MCF 10A (cell line): ENCODE data around the gene MICALL2. TPM values are rescaled to one million over a fixed set of nuclear protein-coding genes. Genes with fewer than 3 reads are reported as not detected.

Experiments
- BruUV-seq: library from RNA; stranded (reverse); fragments of 400-500 nt; replicated peaks from 2 replicates; lab custom pipeline; 2021; lab: Mats Ljungman, UMichigan
- CTCF ChIA-PET: fragments of 300-600 bp; sonication (Branson Sonifier 250); formaldehyde crosslinking; extraction: SDS; loops from one replicate; lab custom pipeline; 2021; ENCODE audit warnings: antibody characterized with exemption, inconsistent platforms; lab: Yijun Ruan, JAX
- POLR2A ChIA-PET: fragments of 300-600, 350-650 bp; sonication (Branson Sonifier 250); formaldehyde crosslinking; extraction: SDS; loops from one replicate; lab custom pipeline; 2020; ENCODE audit warnings: antibody characterized with exemption, inconsistent platforms; lab: Yijun Ruan, JAX
- DNase-seq: peaks from one replicate; pipeline ENCODE4 v3.0.0-alpha.2; 2018; ENCODE audit not compliant: unreplicated experiment
- H3K27ac Mint-ChIP-seq: one replicate; pipeline ENCODE4 v1.8.0; 2022; ENCODE audit warnings: mild to moderate bottlenecking, low read depth, mixed read lengths; ENCODE audit not compliant: unreplicated experiment
- H3K27me3 Mint-ChIP-seq: one replicate; pipeline ENCODE4 v1.8.0; 2022; ENCODE audit warnings: mixed read lengths; ENCODE audit not compliant: insufficient read depth, unreplicated experiment
- H3K36me3 Mint-ChIP-seq: one replicate; pipeline ENCODE4 v1.8.0; 2022; ENCODE audit warnings: mild to moderate bottlenecking, moderate library complexity, mixed read lengths; ENCODE audit not compliant: insufficient read depth, unreplicated experiment
- H3K4me1 Mint-ChIP-seq: one replicate; pipeline ENCODE4 v1.8.0; 2022; ENCODE audit warnings: mixed read lengths; ENCODE audit not compliant: insufficient read depth, unreplicated experiment
- H3K4me3 Mint-ChIP-seq: one replicate; pipeline ENCODE4 v1.8.0; 2022; ENCODE audit warnings: mild to moderate bottlenecking, moderate library complexity, mixed read lengths; ENCODE audit not compliant: unreplicated experiment
- H3K9me3 Mint-ChIP-seq: one replicate; pipeline ENCODE4 v1.8.0; 2022; ENCODE audit warnings: mixed read lengths; ENCODE audit not compliant: unreplicated experiment
- CTCF ChIP-seq: fragments of 200-600 bp; IDR thresholded peaks from one replicate; pipeline ENCODE4 v1.8.0; 2022; ENCODE audit warnings: antibody characterized with exemption, mild to moderate bottlenecking; ENCODE audit not compliant: unreplicated experiment
- intact Hi-C: fragments of 100-400 bp; cut with micrococcal nuclease; formaldehyde crosslinking; loops from 2 replicates; pipeline ENCODE4 v1.14.1; 2022
- total RNA-seq: library from RNA; stranded (reverse); gene quantifications from 2 replicates; pipeline ENCODE4 v1.2.3, GENCODE V29; 2022

MICALL2 gene
- total RNA-seq, 1 experiment from 2014 or later = 15.8 TPM

GRCh38 chr7:1408466-1408865 is 50.8 kb downstream of the MICALL2 start:
- Mint-ChIP-seq H3K27me3 (peaks cover 24% of the 10 kb centered on the region), H3K36me3 (no peaks in the 10 kb centered on the region), H3K4me1 (no peaks in the 10 kb centered on the region), H3K27ac (no peak overlapping the region), H3K9me3 (no peaks in the 10 kb centered on the region), H3K4me3 (no peak overlapping the region)
- BruUV-seq = no TSS peak
- TF ChIP-seq CTCF = no peak
- intact Hi-C loops = no loop called here
- CTCF ChIA-PET = interaction anchor here (0.6 to 1.0 kb wide), 3 partner anchors 215 to 364 kb away, joined by 3 to 4 read pairs (median 4); partner anchors contain the start of gene GPR146
- POLR2A ChIA-PET = no interaction called here
- DNase-seq = no peak

- Mint-ChIP-seq H3K4me1 (no peaks in the 10 kb centered on the region), H3K9me3 (no peaks in the 10 kb centered on the region), H3K27me3 (peaks cover 29% of the 10 kb centered on the region), H3K36me3 (no peaks in the 10 kb centered on the region), H3K27ac (no peak overlapping the region), H3K4me3 (no peak overlapping the region)
- no peak for TF ChIP-seq CTCF
- BruUV-seq = no TSS peak
- no peak for DNase-seq
- POLR2A ChIA-PET = no interaction called here
- CTCF ChIA-PET = interaction anchor here (0.6 to 1.0 kb wide), 4 partner anchors 145 to 364 kb away, joined by 3 to 4 read pairs (median 4); partner anchors contain the start of gene GPR146
- intact Hi-C loops = no loop called here
Measured at GRCh38 chr7:1407892-1408291, 51.4 kb downstream of the MICALL2 start.

GRCh38 chr7:1404898-1405548 is 54.2 kb downstream of the MICALL2 start:
- Mint-ChIP-seq H3K4me1 (no peaks in the 10 kb centered on the region), H3K4me3 (no peak overlapping the region), H3K27ac (no peak overlapping the region), H3K36me3 (peaks cover 5% of the 10 kb centered on the region), H3K9me3 (no peaks in the 10 kb centered on the region), H3K27me3 (peaks cover 58% of the 10 kb centered on the region)
- DNase-seq = no peak
- intact Hi-C loops = no loop called here
- no peak for TF ChIP-seq CTCF
- CTCF ChIA-PET = interaction anchor here (1.2 kb wide), 1 partner anchor 211 kb away, joined by 3 read pairs; no protein-coding TSS in a partner anchor
- POLR2A ChIA-PET = no interaction called here
- no TSS peak for BruUV-seq

- intact Hi-C loops = no loop called here
- H3K27me3 Mint-ChIP-seq = peaks cover 58% of the 10 kb centered on the region
- POLR2A ChIA-PET = no interaction called here
Measured at GRCh38 chr7:1404460-1404809, 54.8 kb downstream of the MICALL2 start.

More at GRCh38 chr7:1404460-1404809, 54.8 kb downstream of the MICALL2 start:
- no peaks in the 10 kb centered on the region for H3K4me1 Mint-ChIP-seq
- peaks cover 5% of the 10 kb centered on the region for H3K36me3 Mint-ChIP-seq
- no peaks in the 10 kb centered on the region for H3K9me3 Mint-ChIP-seq
- no peak for DNase-seq
- no peak overlapping the region for H3K4me3 Mint-ChIP-seq
- CTCF ChIA-PET = interaction anchor here (0.7 to 1.2 kb wide), 2 partner anchors 210 to 231 kb away, joined by 3 to 4 read pairs; no protein-coding TSS in a partner anchor
- no peak overlapping the region for H3K27ac Mint-ChIP-seq
- no peak for TF ChIP-seq CTCF
- BruUV-seq = no TSS peak
